OCI-LY3 (cell line): ENCODE results near the gene OR14C36.

Source experiments
- H2AFZ ChIP-seq: fragments of 200-600, 300-600 bp; shearing (Covaris generic); 2 replicates; pipeline ENCODE4 v1.6.0; 2014; ENCODE audit warnings: antibody characterized with exemption, low read depth, low read length
- H3K27ac ChIP-seq: fragments of 200-600, 300-600 bp; sonication (generic); 2 replicates; pipeline ENCODE4 v1.5.1; 2014; ENCODE audit warnings: mild to moderate bottlenecking, low read length, moderate library complexity, mixed read lengths
- H3K27me3 ChIP-seq: fragments of 200-600, 300-600 bp; sonication (generic); 2 replicates; pipeline ENCODE4 v1.6.1; 2014; ENCODE audit warnings: low read depth, low read length, mixed read lengths
- H3K36me3 ChIP-seq: fragments of 200-600, 300-600 bp; sonication (generic); replicated peaks from 2 replicates; pipeline ENCODE3; 2014; ENCODE audit warnings: low read depth, low read length, mixed read lengths
- H3K4me1 ChIP-seq: fragments of 300-600, 200-600 bp; sonication (generic); 2 replicates; pipeline ENCODE4 v1.6.1; 2014; ENCODE audit warnings: low read length, mixed read lengths
- H3K4me2 ChIP-seq: fragments of 200-600, 300-600 bp; sonication (generic); 2 replicates; pipeline ENCODE4 v1.6.1; 2014; ENCODE audit warnings: low read length, mixed read lengths
- H3K4me3 ChIP-seq: fragments of 300-600, 200-600 bp; sonication (generic); 2 replicates; pipeline ENCODE4 v1.5.1; 2014; ENCODE audit warnings: antibody characterized with exemption, mild to moderate bottlenecking, low read length, moderate library complexity
- H3K79me2 ChIP-seq: fragments of 300-600, 200-600 bp; shearing (Covaris generic); 2 replicates; pipeline ENCODE4 v1.6.1; 2014; ENCODE audit warnings: mild to moderate bottlenecking, low read length, mixed read lengths
- H3K9ac ChIP-seq: fragments of 300-600, 200-600 bp; shearing (Covaris generic); 2 replicates; pipeline ENCODE4 v1.6.0; 2014; ENCODE audit warnings: mild to moderate bottlenecking, low read length, moderate library complexity
- H3K9me3 ChIP-seq: fragments of 200-600, 300-600 bp; shearing (Covaris generic); 2 replicates; pipeline ENCODE4 v1.6.1; 2014; ENCODE audit warnings: low read length, mixed read lengths; ENCODE audit not compliant: insufficient read depth
- H4K20me1 ChIP-seq: fragments of 200-600, 300-600 bp; sonication (generic); 2 replicates; pipeline ENCODE4 v1.6.1; 2016; ENCODE audit warnings: low read length, mixed read lengths; ENCODE audit not compliant: insufficient read depth
- EZH2phosphoT487 ChIP-seq: fragments of 200-600 bp; shearing (Covaris generic); IDR thresholded peaks from 2 replicates; pipeline ENCODE4 v1.6.1; 2018; ENCODE audit warnings: antibody characterized with exemption, mixed run types, low read depth
- TF ChIP-seq, protein P1 (sequence below): fragments of 200-600, 300-600 bp; sonication (generic); IDR thresholded peaks from 2 replicates; pipeline ENCODE4 v1.5.1; 2014; ENCODE audit warnings: antibody characterized with exemption, low read length, low read depth

The OR14C36 gene

DNA sequence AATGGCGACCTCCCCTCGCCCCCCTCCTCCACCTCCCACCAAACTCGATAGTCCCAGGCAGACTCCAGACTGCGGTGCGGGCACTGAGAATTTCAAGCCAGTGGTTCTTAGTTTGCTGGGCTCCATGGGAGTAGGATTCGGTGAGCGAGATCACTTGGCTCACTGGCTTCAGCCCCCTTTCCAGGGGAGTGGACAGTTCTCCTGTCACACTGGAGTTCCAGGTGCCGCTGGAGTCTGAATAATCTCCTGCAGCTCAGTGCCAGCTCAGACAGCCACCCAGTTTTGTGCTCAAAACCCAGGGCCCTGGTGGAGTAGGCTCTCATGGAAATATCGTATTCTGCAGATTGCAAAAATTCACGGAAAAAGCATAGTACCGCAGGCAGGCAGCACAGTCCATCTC lies 31.8 kb upstream of the OR14C36 start:
- no peaks in the 10 kb centered on the region for H3K27me3 ChIP-seq
- TF ChIP-seq, protein P1, sequence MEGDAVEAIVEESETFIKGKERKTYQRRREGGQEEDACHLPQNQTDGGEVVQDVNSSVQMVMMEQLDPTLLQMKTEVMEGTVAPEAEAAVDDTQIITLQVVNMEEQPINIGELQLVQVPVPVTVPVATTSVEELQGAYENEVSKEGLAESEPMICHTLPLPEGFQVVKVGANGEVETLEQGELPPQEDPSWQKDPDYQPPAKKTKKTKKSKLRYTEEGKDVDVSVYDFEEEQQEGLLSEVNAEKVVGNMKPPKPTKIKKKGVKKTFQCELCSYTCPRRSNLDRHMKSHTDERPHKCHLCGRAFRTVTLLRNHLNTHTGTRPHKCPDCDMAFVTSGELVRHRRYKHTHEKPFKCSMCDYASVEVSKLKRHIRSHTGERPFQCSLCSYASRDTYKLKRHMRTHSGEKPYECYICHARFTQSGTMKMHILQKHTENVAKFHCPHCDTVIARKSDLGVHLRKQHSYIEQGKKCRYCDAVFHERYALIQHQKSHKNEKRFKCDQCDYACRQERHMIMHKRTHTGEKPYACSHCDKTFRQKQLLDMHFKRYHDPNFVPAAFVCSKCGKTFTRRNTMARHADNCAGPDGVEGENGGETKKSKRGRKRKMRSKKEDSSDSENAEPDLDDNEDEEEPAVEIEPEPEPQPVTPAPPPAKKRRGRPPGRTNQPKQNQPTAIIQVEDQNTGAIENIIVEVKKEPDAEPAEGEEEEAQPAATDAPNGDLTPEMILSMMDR, result no peak
- TF ChIP-seq EZH2phosphoT487, result no peak
- H3K4me3 ChIP-seq, result no peak overlapping the region
- H3K9me3 ChIP-seq, result no peaks in the 10 kb centered on the region
- no peaks in the 10 kb centered on the region for H4K20me1 ChIP-seq
- H3K36me3 ChIP-seq, result no peaks in the 10 kb centered on the region
- no peaks in the 10 kb centered on the region for H3K79me2 ChIP-seq
- H3K27ac ChIP-seq, result no peak overlapping the region
- H3K4me1 ChIP-seq, result no peaks in the 10 kb centered on the region
- H2AFZ ChIP-seq, result no peak overlapping the region
- H3K9ac ChIP-seq, result no peak overlapping the region
- H3K4me2 ChIP-seq, result no peak overlapping the region

DNA sequence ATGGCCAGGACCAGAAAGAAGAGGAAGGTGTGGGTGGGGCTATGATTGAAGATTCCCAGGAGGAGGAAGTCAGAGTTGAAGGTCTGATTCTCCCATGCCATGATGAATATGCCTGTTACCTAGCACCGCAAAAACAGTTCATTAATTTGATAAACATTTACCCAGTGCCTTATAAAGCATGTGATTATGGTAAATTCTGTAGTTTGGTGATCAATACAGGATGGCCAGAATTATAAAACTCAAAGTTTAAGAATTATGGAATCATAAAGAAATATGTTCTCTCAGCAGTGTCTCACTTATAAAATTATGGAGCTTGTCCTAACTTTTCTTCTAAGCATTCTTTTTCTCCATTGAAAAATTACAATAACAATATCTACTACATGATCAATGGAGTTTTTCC lies 24.1 kb upstream of the OR14C36 start, which contains the start of gene OR2M7:
Gene OR2M7, minus strand, starts transcription at position 101 of the 400 bp plus-strand sequence. Its CDS starts 0 bp downstream, at position 101.
- Histone ChIP-seq H3K27ac (no peak within 1 kb of the TSS), H2AFZ (no peak within 1 kb of the TSS), H3K4me3 (no peak within 1 kb of the TSS), H4K20me1 (no peaks in the 10 kb centered on the region), H3K79me2 (no peaks in the 10 kb centered on the region), H3K27me3 (no peaks in the 10 kb centered on the region), H3K9ac (no peak within 1 kb of the TSS), H3K36me3 (no peaks in the 10 kb centered on the region), H3K4me2 (no peak within 1 kb of the TSS), H3K9me3 (no peaks in the 10 kb centered on the region), H3K4me1 (no peaks in the 10 kb centered on the region)
- no peak for TF ChIP-seq EZH2phosphoT487

DNA sequence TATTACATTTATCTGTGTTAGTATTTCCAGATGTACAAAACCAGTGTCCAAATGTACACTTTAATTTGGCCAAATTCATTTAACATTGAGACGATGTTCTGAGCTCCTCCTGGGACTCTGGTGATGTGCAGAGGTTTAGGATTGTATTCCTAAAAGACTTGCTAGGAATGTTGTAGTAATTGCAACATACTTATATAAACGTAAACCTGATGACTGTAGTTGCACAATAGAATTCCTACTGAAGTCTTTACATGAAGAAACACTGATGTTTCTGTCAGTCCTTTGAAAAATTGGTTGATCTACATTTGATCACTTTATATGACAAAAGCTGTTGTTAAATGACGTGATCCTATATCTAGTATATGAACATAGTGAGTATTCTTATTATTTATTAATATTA lies 5.1 kb upstream of the OR14C36 start:
- H4K20me1 ChIP-seq, result no peaks in the 10 kb centered on the region
- H3K9ac ChIP-seq, result no peak overlapping the region
- no peak overlapping the region for H3K27ac ChIP-seq
- H3K36me3 ChIP-seq, result no peaks in the 10 kb centered on the region
- no peak overlapping the region for H2AFZ ChIP-seq
- no peak overlapping the region for H3K4me3 ChIP-seq
- H3K4me1 ChIP-seq, result no peaks in the 10 kb centered on the region
- H3K27me3 ChIP-seq, result no peaks in the 10 kb centered on the region
- no peaks in the 10 kb centered on the region for H3K79me2 ChIP-seq
- no peak overlapping the region for H3K4me2 ChIP-seq
- no peaks in the 10 kb centered on the region for H3K9me3 ChIP-seq
- TF ChIP-seq, protein P1, result no peak
- no peak for TF ChIP-seq EZH2phosphoT487

DNA sequence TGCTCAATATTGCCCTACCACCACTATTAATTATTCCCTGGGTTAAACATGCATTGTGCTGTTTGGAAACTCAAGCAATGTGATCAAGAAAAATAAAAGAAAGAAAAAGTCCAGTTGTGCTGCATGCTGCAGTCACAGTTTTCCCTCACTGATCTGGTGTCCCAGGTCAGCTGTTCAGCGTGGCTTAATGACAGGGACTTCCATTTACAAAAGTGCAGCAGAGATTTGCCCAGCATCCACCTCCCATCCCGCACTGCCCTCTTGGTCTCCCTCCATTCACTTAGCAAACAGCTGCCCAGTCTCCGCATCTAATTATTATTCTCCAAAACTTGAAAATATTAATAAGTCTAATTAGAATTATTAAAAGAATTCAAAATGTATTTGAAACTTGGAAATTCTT lies 10.8 kb downstream of the OR14C36 start:
- Histone ChIP-seq H3K4me3 (no peak overlapping the region), H2AFZ (no peak overlapping the region), H3K79me2 (no peaks in the 10 kb centered on the region), H3K9me3 (no peaks in the 10 kb centered on the region), H3K4me1 (no peaks in the 10 kb centered on the region), H3K4me2 (no peak overlapping the region), H3K9ac (no peak overlapping the region), H3K27me3 (peaks cover 5% of the 10 kb centered on the region; the same call in 1 of the 2 replicates), H3K27ac (no peak overlapping the region), H4K20me1 (no peaks in the 10 kb centered on the region), H3K36me3 (no peaks in the 10 kb centered on the region)
- TF ChIP-seq EZH2phosphoT487, result no peak
- TF ChIP-seq, protein P1, result no peak
